Kidney capillary endothelial cell (primary cell): ENCODE measurements around the gene KLHDC8A.
A peak's percentile ranks its signal among the peaks of the same experiment; 100 is the strongest.

Experiments
- DNase-seq: peaks from one replicate; pipeline ENCODE4 v3.0.0-alpha.2; 2018; ENCODE audit warnings: low spot score

The KLHDC8A gene

DNA sequence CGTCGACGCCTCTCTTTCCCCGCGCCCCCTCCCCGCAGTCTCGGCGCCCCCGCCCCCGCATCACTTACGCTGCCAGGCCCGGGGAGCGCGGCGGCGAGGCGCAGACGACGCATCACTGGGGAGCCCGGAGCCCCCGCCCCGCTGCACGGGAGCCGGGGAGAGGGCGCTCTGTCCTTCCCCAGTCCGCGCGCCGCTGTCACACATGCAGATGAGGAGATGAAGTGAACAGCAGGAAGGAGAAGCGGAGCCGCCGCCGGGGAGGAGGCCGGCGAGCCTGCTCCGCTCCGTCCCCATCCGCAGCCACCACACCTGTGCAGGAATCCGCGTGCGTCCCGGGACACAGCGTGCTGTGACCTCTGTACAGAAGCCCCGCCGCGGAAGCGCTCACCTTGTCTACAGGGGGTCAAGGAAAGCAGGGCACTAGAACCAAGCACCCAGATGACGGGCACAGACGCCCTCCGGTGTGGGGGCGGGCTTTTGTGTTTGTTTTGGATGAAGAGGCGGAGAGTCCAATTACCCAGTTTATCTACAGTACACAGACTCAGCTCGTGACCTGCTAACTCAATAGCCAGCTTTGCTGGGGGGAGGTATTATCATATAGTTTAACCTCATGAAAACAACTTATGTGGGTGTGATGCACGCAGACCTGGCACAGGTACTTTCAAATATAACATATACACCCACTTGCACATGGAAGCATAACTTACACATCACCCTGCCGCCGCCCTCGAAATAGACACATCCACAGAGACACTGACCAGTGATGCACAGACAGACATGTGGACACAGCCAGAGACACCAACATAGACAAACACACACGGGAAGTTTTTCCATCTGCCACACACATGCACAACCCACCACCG, 12.4 kb downstream of the KLHDC8A start:
- DNase-seq, result no peak

DNA sequence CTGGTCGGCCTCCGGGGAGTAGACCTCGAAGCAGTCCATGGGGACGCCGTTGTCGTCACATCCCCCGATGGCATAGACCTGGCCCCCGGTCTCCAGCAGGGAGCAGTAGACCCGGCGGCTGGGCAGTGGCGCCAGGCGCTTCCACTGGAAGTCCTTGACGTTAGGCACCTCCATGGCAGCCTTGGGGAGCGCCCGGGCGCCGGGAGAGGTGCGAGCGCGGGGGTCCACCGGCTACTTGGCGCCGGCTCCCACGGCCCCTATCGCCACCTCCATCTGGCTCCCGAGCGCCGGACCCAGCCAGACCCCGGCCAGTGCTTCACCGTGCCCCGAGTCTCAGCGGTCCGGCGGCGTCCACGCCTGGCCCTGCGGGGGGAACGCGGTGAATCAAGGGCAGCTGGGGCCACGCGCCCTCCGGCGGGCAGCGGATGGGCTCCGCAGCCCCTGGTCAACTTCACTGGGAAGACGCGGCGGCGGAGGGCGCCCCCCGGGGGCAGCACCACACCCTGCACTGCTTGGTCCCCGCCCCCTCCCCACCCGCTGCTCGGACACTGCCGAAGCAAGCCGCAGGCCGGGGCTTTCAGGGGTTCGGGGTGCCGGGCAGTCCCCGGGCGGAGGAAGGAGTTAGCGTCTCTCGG, 13.2 kb downstream of the KLHDC8A start:
- no peak for DNase-seq

DNA sequence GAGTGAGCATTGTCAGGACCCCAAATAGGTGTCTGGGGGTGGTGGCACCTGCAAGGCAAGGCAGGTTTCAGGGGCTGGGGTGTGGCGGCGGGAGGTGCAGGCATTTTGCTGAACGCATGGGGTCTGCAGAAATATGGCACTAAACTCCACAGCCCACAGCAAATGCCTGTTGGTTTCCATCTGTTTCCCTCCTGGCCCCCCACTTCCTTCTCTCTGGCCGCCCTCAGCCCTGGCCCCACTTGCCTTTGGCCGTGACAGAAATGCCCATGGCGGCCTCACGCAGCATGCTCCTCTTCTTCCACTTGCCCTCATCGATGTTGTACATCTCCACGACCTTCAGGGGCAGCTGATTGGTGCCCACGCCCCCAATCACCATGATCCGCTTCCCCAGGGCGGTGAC, 13.7 kb downstream of the KLHDC8A start:
- DNase-seq, result no peak

DNA sequence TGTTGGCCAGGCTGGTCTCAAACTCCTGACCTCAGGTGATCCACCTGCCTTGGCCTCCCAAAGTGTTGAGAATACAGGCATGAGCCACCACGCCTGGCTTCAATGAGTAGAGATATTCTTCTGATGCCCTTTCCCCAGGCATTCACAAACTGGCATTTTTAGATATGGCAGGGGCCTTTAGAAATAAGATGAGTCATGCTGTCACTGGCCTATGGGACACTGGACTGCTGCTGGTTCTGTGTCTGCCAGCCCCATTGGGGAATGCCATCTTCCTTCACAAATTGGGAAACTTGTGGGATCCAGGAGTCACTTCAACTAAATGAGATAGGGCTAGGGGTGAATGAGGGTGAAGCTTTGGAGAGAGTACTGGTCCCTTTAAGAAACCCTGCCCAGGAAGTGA, 16.0 kb downstream of the KLHDC8A start:
- no peak for DNase-seq

DNA sequence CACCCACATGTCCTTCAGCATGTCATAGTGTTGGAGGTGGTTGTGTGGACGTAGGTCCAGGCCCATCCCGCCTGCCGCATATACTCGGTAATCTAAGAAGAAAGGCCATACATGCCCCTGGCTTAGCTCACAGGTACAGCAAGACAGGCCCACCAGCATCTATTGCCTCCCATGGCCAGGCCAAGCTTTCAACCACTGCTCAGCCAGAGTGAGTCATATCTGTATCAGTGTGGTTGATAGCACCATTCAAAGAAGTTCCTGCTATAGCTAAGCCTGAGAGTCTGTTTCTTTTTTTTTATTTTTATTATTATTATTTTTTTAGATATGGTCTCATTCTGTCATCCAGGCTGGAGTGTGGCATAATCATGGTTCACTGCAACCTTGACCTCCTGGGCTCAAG, 17.0 kb downstream of the KLHDC8A start:
- DNase-seq, result no peak

DNA sequence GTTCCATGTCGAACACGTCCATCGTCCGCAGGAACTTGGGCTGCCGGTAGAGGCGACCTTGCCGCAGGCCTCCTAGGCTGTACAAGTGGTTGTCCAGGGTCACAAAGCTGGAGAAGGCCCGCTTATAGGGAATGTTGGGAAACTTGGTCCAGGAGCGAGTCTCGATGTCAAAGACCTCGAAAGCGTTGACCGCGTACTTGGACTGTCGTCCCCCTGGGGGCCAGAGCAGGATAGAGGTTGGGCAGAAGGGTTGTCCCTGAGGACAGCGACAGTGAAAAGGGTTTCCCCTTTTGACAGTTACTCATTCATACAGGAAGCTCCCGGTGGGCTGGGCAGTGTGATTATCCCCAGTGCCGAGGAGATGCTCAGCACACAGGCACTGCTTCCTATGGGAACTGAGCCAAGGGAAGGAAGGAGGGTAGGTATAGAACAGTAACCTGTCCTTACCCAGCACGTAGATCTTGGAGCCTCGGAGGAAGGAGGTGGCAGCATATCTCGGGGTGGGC, 17.5 kb downstream of the KLHDC8A start:
- DNase-seq, result no peak

DNA sequence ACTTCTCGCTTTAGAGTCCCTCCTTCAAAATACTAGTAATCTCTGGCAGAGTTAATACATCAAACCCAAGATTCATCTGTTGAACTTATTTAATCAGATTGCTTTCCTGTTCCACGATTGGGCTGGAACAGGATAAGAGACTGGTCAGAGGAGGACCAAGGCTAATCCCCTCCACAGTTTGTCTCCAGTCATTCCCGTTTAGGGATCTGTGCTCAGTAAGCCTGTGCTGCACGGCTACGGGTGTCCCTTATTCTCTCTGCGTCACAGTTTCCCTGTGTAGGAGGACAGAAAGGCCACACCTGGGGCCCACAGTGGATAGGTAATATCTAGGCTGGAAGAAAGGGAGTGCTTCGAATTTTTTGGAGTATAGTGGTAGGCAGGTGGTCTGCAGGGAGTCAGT, 18.7 kb downstream of the KLHDC8A start:
- no peak for DNase-seq

DNA sequence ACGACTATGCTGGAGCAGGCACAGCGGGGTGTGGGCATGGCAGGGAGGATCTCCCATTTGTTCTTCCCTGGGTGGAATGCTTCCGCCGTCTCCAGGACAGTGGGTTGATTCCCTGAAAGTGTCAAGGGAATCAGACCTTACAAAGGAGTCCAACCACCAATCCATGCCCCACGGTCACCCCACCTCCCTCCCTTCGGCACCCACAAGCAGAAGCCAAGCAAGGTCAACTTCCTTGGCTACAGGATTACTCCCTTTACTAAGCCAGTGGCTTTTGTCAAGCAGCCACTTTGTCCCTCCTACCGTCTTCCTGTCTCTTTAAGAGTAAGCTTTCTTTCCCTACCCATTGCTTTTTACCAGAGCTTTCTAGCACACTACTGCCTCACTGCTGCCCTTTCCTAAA, 19.2 kb downstream of the KLHDC8A start:
- DNase-seq, result no peak

DNA sequence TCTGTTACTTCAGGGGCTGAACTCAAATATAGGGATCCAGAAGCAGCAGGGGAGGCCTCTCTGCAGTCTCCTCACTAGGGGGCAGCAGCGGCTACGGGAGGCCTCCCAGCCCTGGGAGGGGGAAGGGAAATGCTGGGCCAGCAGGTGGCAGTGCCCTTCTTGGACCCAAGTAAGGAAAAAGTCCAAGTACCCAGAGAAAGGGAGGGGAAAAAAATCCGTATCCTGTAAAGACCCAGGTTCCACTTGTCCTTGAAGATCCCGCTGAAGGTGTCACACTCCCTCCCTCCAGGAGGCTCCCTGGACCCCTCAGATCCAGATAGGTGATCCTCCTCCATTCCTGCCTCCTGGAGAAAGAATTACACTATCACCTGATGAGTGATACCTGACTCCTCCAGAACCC, 21.0 kb downstream of the KLHDC8A start:
- peak; percentile 73 for DNase-seq

DNA sequence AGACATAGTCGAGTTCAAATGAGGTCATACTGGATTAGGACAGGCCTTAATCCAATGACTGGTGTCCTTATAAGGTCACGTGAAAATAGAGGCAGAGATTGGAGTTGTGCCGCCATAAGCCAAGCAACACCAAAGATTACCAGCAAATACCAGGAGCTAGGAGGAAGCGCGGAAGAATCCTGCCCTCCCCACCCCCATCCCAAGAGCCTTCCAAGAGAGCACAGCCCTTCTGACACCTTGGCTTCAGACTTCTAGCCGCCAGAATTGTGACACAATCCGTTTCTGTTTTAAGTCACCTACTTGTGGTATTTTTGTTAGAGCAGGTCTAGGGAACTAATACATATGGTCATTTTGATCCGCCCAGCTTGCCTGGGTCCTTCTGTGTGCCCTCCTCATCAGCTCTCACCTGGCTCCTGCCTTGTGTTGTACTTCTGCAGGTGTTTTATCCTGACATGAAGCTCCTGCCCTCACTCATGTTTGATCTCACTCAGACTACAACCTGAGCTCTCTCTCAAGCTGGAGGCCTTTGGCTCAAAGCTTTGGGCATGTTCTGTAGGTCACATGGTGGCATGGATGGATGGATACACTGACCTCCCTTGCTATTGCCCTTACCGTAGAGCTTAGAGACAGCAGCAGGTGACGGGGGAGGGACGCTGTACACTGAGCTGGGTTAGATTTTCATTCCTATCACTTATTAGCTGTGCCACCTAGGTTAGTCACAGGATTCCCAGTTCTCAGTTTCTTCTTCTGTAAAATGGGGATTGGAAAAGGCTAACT, 24.5 kb downstream of the KLHDC8A start:
- no peak for DNase-seq

DNA sequence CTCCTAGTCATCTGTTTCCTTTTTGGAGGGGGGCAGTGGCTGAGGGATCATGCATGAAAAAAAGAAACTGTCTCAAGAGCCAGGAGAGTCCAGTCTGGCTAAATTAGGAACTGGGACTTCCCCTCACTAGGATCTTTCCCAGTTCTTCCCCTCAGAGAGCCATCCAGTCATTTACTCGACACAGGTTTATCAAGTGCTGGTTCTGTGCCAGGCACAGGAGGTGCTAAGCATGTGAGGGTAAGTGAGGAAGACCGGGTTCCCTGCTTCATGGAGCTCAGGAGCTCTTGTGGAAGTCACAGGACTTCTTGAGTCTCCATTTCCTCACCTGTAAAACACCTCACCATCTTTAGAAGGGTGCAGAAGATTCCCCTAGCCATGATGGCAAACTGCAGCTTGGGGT, 26.6 kb downstream of the KLHDC8A start:
- DNase-seq, result no peak

DNA sequence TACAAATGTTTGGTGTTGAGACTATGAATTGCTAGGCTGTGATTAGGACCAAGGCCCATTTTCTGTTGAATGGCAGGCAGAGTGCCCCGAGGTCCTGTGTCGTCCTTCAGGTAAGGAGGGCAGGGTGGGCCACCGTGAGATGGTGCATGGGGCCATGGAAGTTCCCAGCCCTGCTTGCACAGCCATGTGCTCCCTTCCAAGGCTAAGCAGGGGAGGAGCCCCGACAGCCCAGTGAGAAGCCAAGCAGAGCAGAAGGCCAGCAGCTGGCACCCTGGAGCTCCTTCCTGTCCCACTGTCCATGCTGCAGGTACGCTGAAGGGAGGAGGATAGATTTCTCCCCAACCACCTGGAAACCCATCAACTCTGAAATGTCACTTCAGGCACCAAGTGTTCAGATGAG, 27.0 kb downstream of the KLHDC8A start:
- no peak for DNase-seq

DNA sequence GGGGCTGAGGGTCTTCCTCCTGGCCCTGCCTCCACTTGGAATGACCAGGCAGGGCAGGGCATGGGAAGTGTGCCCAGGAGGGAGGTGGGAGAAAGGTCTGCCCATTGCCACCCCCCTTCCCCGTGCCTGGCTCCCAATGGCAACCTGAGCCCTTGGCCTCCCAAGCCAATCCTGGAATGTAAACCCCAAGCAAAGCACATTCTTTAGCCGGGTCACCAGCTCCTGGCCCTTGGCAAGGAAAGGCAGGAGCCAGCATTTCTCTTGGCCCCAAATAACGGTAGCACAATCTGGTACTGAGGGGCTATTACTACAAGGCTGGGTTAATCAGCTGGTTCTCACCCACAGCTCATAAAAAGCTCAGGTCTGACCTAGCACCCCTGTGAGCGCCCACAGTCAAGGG, 28.2 kb downstream of the KLHDC8A start:
- no peak for DNase-seq

DNA sequence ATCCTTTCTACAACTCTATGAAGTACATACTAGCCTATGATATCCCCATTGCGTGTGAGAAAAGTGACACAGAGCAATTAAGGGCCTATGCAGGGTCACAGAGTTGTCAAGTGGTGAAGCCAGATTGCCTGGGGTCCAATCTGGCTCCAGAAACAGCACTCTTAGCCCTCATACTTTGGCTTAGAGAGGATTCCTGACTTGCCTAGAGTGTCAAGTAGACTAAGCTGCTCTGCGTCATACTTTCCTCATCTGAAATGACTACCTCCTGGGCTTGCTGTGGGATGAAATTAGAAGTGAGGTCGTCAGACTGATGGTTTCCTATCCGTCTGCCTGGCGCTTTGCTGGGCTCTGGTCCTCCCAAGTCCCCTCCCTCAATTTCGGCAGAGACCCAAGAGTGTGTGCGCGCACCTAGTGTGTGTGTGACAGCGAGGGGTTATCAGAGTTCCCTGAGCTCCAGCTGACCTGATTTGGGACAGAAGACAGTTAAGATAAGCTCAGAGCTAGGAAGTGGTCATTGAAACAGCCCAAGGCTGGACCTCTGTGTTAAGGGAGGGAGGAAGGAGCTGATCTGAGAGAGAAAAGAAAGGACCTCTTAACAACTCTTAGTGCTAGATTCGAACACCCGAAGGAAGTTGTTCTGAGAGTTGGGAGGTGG, 29.8 kb downstream of the KLHDC8A start:
- no peak for DNase-seq

DNA sequence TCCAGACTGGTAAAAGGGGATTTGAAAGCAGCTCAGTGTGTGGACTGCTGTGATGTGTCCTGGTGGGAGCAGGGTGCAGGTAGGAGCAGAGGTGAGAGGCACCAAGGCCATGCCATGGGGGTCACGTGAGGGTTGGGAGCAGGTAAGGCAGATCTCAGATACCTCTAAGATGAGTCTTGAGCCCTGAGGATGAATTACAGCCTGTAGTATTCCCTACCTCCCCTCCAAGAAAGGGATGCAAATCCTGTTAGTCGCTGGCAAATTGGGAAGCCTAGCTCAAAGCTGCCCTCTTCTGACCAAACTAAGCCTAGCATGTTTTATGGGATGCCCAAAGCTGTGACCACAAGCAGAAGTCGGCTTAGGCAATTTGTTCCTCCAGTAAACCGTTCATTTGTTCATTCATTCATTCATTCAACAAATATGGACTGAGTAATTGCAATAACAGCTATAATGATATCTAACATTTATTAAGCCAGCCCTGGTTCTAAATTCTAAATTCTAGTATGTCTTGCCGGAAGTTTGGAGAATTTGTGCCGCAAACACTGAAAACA, 31.3 kb downstream of the KLHDC8A start:
- DNase-seq, result peak; percentile 78

DNA sequence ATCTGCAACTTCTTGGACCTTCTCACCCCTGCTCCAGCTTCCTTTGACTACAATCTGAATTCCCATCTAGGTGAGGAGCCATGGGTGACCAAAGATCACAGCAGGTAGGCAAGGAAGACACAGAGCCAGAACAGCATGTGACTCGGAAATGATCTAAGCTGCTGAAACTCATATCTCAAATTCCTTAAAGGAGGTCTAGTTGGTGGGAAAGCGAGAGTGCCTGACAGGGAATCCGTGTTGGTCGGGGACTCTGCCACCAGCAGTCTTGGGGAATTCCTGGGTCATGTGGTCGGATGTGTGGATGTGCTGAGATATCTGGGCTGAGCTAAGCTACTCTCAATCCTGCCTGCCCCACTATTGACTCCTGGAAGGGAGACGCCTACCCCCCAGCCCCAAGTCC, 31.9 kb downstream of the KLHDC8A start:
- no peak for DNase-seq

DNA sequence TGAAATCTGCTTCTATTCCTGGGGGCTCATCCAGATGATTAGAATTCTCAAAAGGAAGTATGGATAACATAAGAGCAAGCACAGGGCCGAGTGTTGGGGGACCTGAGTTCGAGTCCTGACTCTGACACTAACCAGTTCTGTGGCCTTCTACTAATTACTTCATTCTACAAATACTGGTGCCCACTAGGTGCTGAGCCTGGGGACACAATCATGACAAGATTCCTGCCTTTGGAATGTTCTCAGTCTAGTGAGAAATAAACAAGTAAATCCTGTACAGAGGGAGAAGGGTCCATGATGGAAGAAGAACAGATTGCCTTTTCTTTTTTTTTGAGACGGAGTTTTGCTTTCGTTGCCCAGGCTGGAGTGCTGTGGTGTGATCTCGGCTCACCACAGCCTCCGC, 32.9 kb downstream of the KLHDC8A start:
- DNase-seq, result no peak

DNA sequence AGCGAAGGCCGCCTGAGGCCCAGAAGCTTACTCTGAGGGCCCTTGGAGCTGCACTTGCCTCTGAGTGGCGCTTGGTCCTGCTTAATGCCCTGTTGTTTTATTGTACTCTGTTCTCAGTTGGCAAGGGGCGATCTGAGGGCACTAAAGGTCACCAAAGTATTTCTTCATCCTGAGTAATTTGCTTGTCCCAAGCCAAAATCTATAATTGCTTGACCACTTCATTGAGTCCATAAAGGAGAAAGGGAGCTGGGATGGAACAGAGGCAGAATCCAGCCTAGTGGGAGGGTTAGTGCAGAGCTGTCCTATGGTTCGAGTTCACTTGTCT, 34.8 kb downstream of the KLHDC8A start:
- no peak for DNase-seq

DNA sequence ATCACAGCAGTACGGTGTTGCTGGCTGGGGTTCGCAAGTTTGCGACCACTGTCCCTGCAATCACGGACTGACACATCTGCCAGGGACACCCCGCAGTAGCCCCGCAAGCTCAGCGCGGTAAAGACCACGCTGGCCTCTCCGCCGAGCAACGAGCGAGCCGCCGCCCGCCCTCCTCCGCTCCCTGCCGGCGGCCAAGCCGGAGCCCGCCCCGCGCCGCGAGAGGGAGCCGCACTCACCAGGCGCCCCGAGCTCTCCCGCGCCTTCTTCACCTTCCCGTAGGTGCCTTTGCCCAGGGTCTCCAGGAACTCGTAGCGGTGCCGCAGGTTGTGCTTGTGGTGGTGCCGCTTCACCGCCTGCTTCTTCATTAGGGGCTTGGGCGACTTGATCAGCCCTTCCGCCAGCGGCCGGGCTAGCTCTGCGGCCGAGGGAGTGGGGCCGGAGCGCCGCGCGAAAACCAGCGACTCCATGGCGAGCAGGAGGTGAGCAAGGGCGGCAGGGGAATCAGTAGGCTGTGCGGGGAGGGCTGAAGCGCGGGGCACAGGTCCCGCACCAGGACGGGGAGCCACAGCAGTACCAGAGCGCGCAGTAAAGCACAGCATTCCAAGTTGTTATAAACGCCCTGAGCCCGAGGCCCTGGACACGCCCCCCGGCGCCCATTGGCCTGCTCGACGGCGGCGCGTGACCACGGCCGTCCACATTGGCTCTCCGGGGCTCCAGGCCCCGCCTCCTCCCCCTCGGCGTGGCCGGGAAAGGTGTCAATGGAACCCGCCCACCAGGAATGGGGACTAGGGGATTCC, 35.4 kb downstream of the KLHDC8A start, which contains the start of gene NUAK2:
NUAK2 (minus strand) TSS at position 584 of the 797 bp plus-strand sequence; CDS start at position 467, 117 bp downstream.
- peak; percentile 73 for DNase-seq

DNA sequence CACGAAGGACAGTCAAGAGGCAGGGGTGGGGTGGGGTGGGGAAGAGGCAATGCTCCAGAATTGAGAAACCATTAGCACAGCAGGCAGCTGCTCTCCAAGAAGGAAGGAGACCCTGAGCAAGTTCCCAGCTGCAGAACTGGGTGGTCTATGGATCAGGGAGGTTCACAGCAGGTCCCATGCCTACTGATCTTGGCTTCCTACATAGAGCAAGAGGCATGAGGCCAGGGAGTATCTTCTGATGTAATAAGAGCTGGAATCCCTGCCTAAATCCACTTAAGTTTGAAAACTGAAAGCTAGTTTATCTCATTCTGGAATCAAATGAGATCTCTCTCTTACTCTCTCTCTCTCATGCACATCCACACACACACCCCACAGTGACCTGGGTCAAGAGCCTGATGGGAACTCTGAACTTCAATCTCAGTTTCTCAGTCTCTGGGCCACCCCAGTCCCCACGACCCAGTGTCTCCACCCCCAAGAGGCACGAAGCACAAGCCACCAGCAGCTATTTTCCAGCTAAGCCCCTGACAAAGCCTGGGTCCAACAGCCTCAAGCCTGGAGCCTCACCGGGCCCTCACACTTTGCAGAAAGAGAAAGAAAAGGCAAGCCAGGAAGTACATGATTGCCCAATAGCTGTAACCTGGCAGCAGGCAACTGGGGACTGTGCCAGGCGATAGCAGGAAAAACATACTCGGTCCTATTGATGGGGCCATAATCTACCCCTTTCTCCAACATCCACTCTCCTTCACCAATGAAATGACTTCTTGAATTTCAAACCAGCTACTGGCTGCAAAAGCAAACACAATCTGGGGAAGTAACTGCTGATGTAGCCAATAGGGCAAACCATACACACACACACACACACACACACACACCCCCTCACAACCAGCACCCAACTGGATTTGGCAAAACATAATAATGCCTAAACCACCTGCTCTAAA, 37.4 kb downstream of the KLHDC8A start:
- DNase-seq, result no peak
